Esophagus muscularis mucosa (tissue), 4 donors: ENCODE data around the gene SYT11. TPM values are rescaled to one million over a fixed set of nuclear protein-coding genes. Genes with fewer than 3 reads are reported as not detected.
"Not testable (repeated sequence)": the region's sequence is repeated elsewhere in the genome, so short reads cannot be mapped to it uniquely, and the experiment has no call there.

Experiments used
- DNase-seq: peaks from one replicate; pipeline ENCODE4 v3.0.0-alpha.2; 2017; ENCODE audit errors: extremely low spot score
- H3K27ac ChIP-seq, 4 donors: fragments of 200-600 bp; sonication (generic); replicated peaks in 1 of 4; 1 replicate in 3 of 4; 2 replicates in 1 of 4; pipeline ENCODE4 v1.5.1; 2016 to 2019; ENCODE audit warnings: mild to moderate bottlenecking in 1 of 4
- H3K27me3 ChIP-seq, 4 donors: fragments of 200-600 bp; sonication (generic); one replicate each; pipeline versions ENCODE4 v1.5.1 to v1.6.0; 2016 to 2019
- H3K36me3 ChIP-seq, 4 donors: fragments of 200-600 bp; sonication (generic); one replicate each; pipeline ENCODE4 v1.5.1; 2016 to 2019
- H3K4me1 ChIP-seq, 4 donors: fragments of 200-600 bp; sonication (generic); one replicate each; pipeline ENCODE4 v1.5.1; 2016 to 2019
- H3K4me3 ChIP-seq, 4 donors: fragments of 200-600 bp; sonication (generic); 1 replicate in 2 of 4; 2 replicates in 2 of 4; pipeline ENCODE4 v1.5.1; 2016 to 2019; ENCODE audit warnings: mild to moderate bottlenecking in 4 of 4, moderate library complexity in 1 of 4
- H3K9me3 ChIP-seq, 4 donors: fragments of 200-600 bp; sonication (generic); 1 replicate in 3 of 4; 2 replicates in 1 of 4; pipeline ENCODE4 v1.5.1; 2016 to 2019
- EP300 ChIP-seq: sonication (generic); formaldehyde crosslinking; IDR thresholded peaks from one replicate; pipeline ENCODE4 v1.6.1; 2017; ENCODE audit warnings: antibody characterized with exemption
- POLR2A ChIP-seq: fragments of 450-650 bp; IDR thresholded peaks from one replicate; pipeline ENCODE4 v1.6.1; 2017; ENCODE audit warnings: antibody characterized with exemption, moderate library complexity, mild to moderate bottlenecking, low read depth
- POLR2AphosphoS5 ChIP-seq, 2 donors: sonication (generic); formaldehyde crosslinking; IDR thresholded peaks; one replicate each; pipeline ENCODE4 v1.6.1; 2017; ENCODE audit warnings: antibody characterized with exemption in 2 of 2
- WGBS: methylation state at CpG from one replicate; pipeline ENCODE4 v1.1.5; 2018; 5-methylcytosine and 5-hydroxymethylcytosine counted together
- intact Hi-C: fragments of 100-400 bp; cut with DNase I; formaldehyde crosslinking; loops from one replicate; pipeline ENCODE4 v1.15.1; 2023
- total RNA-seq, 4 donors: library from RNA; depleted of rRNA; stranded (reverse); fragments of >200 nt; gene quantifications; one replicate each; pipeline versions ENCODE4 v1.1.0 to v1.2.1, GENCODE V29; 2016
- TF ChIP-seq, protein P1 (sequence below), 3 experiments: fragments of 200-600 bp in 2 of 3; fragments of 450-650 bp in 1 of 3; sonication (generic) in 2 of 3; IDR thresholded peaks; one replicate each; pipeline ENCODE4 v1.5.1; 2017 to 2019; ENCODE audit warnings: antibody characterized with exemption in 3 of 3, mild to moderate bottlenecking in 2 of 3, moderate library complexity in 1 of 3

SYT11 gene
- total RNA-seq, 4 donors from 2014 or later, result 8.3 to 25.2 (median 20.3) TPM

DNA sequence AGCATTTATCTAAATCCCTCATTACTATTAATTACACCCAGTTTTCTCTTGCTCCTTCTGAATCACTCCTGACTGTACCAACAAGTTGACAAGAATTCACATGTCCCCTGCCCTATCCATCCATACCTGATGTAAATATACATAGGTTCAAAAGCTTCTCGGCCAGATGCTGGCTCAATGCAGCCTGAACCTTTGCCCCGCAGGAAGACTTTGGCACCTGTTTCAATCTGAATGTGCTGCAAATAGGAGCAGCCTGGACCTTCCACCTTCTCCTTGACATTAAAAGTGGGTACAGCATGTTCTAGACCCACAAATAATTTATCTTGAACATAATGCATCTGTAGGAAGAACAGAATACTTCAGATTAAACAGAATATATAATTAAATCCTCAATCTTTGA lies 66.1 kb downstream of the SYT11 start:
- TF ChIP-seq EP300 (no peak), POLR2A (no peak), POLR2AphosphoS5 (IDR thresholded peaks at IDR 0.05) (no peak)
- TF ChIP-seq, protein P1, sequence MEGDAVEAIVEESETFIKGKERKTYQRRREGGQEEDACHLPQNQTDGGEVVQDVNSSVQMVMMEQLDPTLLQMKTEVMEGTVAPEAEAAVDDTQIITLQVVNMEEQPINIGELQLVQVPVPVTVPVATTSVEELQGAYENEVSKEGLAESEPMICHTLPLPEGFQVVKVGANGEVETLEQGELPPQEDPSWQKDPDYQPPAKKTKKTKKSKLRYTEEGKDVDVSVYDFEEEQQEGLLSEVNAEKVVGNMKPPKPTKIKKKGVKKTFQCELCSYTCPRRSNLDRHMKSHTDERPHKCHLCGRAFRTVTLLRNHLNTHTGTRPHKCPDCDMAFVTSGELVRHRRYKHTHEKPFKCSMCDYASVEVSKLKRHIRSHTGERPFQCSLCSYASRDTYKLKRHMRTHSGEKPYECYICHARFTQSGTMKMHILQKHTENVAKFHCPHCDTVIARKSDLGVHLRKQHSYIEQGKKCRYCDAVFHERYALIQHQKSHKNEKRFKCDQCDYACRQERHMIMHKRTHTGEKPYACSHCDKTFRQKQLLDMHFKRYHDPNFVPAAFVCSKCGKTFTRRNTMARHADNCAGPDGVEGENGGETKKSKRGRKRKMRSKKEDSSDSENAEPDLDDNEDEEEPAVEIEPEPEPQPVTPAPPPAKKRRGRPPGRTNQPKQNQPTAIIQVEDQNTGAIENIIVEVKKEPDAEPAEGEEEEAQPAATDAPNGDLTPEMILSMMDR (IDR thresholded peaks at IDR 0.05), result no peak
- WGBS, result 80% methylated on average over 2 of the region's 2 CpGs
- Histone ChIP-seq H3K27ac (no peak overlapping the region), H3K4me3 (no peak overlapping the region), H3K4me1 (peaks cover 5 to 27% (median 12%) of the 10 kb centered on the region in 4 donors), H3K9me3 (no peaks in the 10 kb centered on the region), H3K36me3 (peaks cover 95 to 100% (median 98%) of the 10 kb centered on the region in 4 donors), H3K27me3 (no peaks in the 10 kb centered on the region)
- intact Hi-C loops, result no loop called here
- no peak for DNase-seq

DNA sequence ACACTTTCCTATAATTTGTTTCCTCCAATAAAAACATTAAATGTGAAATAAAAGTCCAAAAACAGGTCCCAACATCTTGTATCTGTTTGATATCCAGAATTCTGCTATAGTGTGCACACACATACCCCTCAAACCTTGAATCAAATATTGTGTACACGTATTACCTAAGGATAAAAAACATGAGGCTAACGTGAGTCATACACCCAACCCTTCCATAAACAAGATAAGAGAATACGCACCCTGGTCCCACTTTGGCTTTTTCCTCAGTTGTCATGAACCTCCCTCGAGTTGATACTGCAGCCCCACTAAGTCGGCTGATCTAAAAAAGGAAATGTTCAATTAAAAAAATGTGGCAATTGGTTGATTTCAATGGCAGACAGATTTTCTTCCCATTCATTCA lies 69.7 kb downstream of the SYT11 start:
- TF ChIP-seq POLR2AphosphoS5 (IDR thresholded peaks at IDR 0.05), result no peak
- no peak for TF ChIP-seq EP300
- TF ChIP-seq, protein P1 (IDR thresholded peaks at IDR 0.05), result no peak
- no peak for TF ChIP-seq POLR2A
- peaks cover 63 to 96% (median 83%) of the 10 kb centered on the region in 4 donors for H3K36me3 ChIP-seq
- intact Hi-C loops, result no loop called here

DNA sequence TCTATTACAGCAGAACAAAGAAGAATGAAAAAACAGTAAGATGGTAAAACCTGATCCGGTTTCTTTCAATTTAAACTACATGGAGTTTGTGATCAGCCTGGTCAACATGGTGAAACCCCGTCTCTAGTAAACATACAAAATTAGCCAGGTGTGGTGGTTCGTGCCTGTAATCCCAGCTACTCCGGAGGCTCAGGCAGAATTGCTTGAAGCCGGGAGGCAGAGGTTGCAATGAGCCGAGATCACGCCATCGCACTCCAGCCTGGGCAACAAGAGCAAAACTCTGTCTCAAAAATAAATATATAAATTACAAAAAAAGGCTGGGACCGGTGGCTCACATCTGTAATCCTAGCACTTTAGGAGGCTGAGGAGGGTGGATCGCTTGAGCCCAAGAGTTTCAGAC lies 71.4 kb downstream of the SYT11 start:
- peak overlapping the region in 3 of 4 donors; percentile 10 to 29 (median 12) for H3K4me3 ChIP-seq
- DNase-seq, H3K9me3 ChIP-seq, H3K27me3 ChIP-seq, intact Hi-C loops: not testable (repeated sequence)
- WGBS, result 72% methylated on average over 10 of the region's 10 CpGs
- peaks cover 46 to 79% (median 66%) of the 10 kb centered on the region in 4 donors for H3K36me3 ChIP-seq
- peak overlapping the region in 1 of 4 donors; percentile 21 for H3K27ac ChIP-seq
- H3K4me1 ChIP-seq, result peaks cover 41 to 52% (median 51%) of the 10 kb centered on the region in 4 donors

More for the DNA sequence above, 69.7 kb downstream of the SYT11 start:
- Histone ChIP-seq H3K27me3 (no peaks in the 10 kb centered on the region), H3K9me3 (no peaks in the 10 kb centered on the region), H3K4me1 (peaks cover 38 to 51% (median 44%) of the 10 kb centered on the region in 4 donors), H3K4me3 (no peak overlapping the region), H3K27ac (no peak overlapping the region)
- no peak for DNase-seq
- WGBS, result 73% methylated on average over 5 of the region's 5 CpGs

DNA sequence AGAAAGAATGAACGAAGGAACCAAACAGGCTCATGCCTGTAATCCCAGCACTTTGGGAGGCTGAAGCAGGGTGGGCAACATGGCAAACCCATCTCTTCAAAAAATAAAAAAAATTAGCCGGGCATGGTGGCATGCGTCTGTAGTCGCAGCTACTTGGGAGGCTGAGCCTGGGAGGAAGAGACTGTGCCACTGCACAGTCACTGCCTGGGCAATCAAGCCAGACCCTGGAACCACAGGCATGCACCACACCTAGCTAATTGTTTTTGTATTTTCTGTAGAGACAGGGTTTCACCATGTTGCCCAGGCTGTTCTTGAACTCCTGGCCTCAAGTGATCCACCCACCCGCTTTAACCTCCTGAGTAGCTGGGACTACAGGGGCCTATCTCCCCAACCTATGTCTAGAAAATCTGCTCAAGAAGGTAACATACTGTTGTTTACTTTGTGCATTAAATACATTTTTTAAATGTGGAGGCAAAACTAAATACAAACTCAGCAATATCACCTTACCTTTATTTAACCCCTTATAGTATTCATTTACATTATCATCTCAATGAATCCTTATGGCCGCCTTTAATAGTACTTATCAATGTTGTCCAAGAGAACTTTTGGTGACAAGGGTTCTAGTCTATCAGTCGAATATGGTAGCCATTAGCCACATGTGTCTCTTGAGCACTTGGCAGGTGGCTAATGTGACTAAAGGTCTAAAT lies 72.1 kb downstream of the SYT11 start:
- TF ChIP-seq, protein P1 (IDR thresholded peaks at IDR 0.05), result no peak
- TF ChIP-seq POLR2A (no peak), POLR2AphosphoS5 (IDR thresholded peaks at IDR 0.05) (no peak), EP300 (no peak)
- peak overlapping the region in 3 of 4 donors; percentile 10 to 29 (median 12) for H3K4me3 ChIP-seq
- peaks cover 39 to 71% (median 59%) of the 10 kb centered on the region in 4 donors for H3K36me3 ChIP-seq
- intact Hi-C loops, result no loop called here
- DNase-seq, result no peak
- WGBS, result 72% methylated on average over 7 of the region's 7 CpGs
- peak overlapping the region in 1 of 4 donors; percentile 21 for H3K27ac ChIP-seq
- H3K4me1 ChIP-seq, result peaks cover 41 to 52% (median 51%) of the 10 kb centered on the region in 4 donors
- no peaks in the 10 kb centered on the region for H3K27me3 ChIP-seq
- H3K9me3 ChIP-seq, result no peaks in the 10 kb centered on the region

- DNase-seq, result no peak
- no peak for TF ChIP-seq POLR2A
- TF ChIP-seq, protein P1 (IDR thresholded peaks at IDR 0.05), result no peak
- TF ChIP-seq POLR2AphosphoS5 (IDR thresholded peaks at IDR 0.05), result no peak
- H3K27me3 ChIP-seq, result no peaks in the 10 kb centered on the region
- intact Hi-C loops, result no loop called here
- no peak overlapping the region for H3K4me3 ChIP-seq
- 56% methylated on average over 1 of the region's 1 CpG for WGBS
- peaks cover 41 to 52% (median 51%) of the 10 kb centered on the region in 4 donors for H3K4me1 ChIP-seq
- H3K36me3 ChIP-seq, result peaks cover 33 to 65% (median 53%) of the 10 kb centered on the region in 4 donors
- H3K27ac ChIP-seq, result no peak overlapping the region
- no peaks in the 10 kb centered on the region for H3K9me3 ChIP-seq
Measured at GRCh38 chr1:155932081-155932480, 72.7 kb downstream of the SYT11 start.
